Measurements from ENCODE around the gene LPXN. TPM values are rescaled to one million over a fixed set of nuclear protein-coding genes. Genes with fewer than 3 reads are reported as not detected.

Gene LPXN
- total and polyA plus RNA-seq, 10 of the 15 experiments (the other 5 are each of a cell fraction or from before 2014, with no cell fraction given): 131 to 349 (median 201) TPM

Other genes with a start within 250 kb of the LPXN start
Only the 7 nearest of the 8 such genes appear.
- gene OR5B3, start 169.0 kb downstream of the LPXN start, total RNA-seq (2014; rRNA removed): not detected in 2 replicates
- not detected in 2 replicates for gene OR5B3, start 169.0 kb downstream of the LPXN start, total RNA-seq (2014; rRNA removed; fragmentation: Illumina TruSeq; extraction: Trizol)
- not detected in 2 replicates for gene OR5B3, start 169.0 kb downstream of the LPXN start, total RNA-seq (2021)
- gene OR5B3, start 169.0 kb downstream of the LPXN start, polyA plus RNA-seq (2011; rRNA removed): not detected in 2 replicates
- not detected in 2 replicates for gene OR5B3, start 169.0 kb downstream of the LPXN start, polyA plus RNA-seq (2014; fragmentation: Illumina TruSeq; extraction: Trizol)
- gene OR5B3, start 169.0 kb downstream of the LPXN start, polyA plus RNA-seq (2014; fragmentation: Nextera tagmentation; extraction: Ambion mirVana): not detected
- gene OR5B3, start 169.0 kb downstream of the LPXN start, polyA plus RNA-seq (2014; rRNA removed): not detected in 2 replicates
- gene OR5B3, start 169.0 kb downstream of the LPXN start, polyA plus RNA-seq (2016; fragmentation: Nextera tagmentation; extraction: Ambion mirVana): not detected
- not detected in 2 replicates for gene OR5B2, start 147.7 kb downstream of the LPXN start, total RNA-seq (2014; rRNA removed)
- not detected in 2 replicates for gene OR5B2, start 147.7 kb downstream of the LPXN start, total RNA-seq (2014; rRNA removed; fragmentation: Illumina TruSeq; extraction: Trizol)
- gene OR5B2, start 147.7 kb downstream of the LPXN start, total RNA-seq (2021): not detected in 2 replicates
- gene OR5B2, start 147.7 kb downstream of the LPXN start, polyA plus RNA-seq (2011; rRNA removed): 0.26 and 0.82 TPM in 2 replicates
- not detected in 2 replicates for gene OR5B2, start 147.7 kb downstream of the LPXN start, polyA plus RNA-seq (2014; fragmentation: Illumina TruSeq; extraction: Trizol)
- not detected for gene OR5B2, start 147.7 kb downstream of the LPXN start, polyA plus RNA-seq (2014; fragmentation: Nextera tagmentation; extraction: Ambion mirVana)
- not detected in 2 replicates for gene OR5B2, start 147.7 kb downstream of the LPXN start, polyA plus RNA-seq (2014; rRNA removed)
- not detected for gene OR5B2, start 147.7 kb downstream of the LPXN start, polyA plus RNA-seq (2016; fragmentation: Nextera tagmentation; extraction: Ambion mirVana)
- gene OR5B12, start 133.6 kb downstream of the LPXN start, total RNA-seq (2014; rRNA removed): not detected in 2 replicates
- not detected in 2 replicates for gene OR5B12, start 133.6 kb downstream of the LPXN start, total RNA-seq (2014; rRNA removed; fragmentation: Illumina TruSeq; extraction: Trizol)
- gene OR5B12, start 133.6 kb downstream of the LPXN start, total RNA-seq (2021): not detected in 2 replicates
- gene OR5B12, start 133.6 kb downstream of the LPXN start, polyA plus RNA-seq (2011; rRNA removed): 0.29 and 0.35 TPM in 2 replicates
- gene OR5B12, start 133.6 kb downstream of the LPXN start, polyA plus RNA-seq (2014; fragmentation: Illumina TruSeq; extraction: Trizol): not detected in 2 replicates
- gene OR5B12, start 133.6 kb downstream of the LPXN start, polyA plus RNA-seq (2014; fragmentation: Nextera tagmentation; extraction: Ambion mirVana): not detected
- not detected in 2 replicates for gene OR5B12, start 133.6 kb downstream of the LPXN start, polyA plus RNA-seq (2014; rRNA removed)
- gene OR5B12, start 133.6 kb downstream of the LPXN start, polyA plus RNA-seq (2016; fragmentation: Nextera tagmentation; extraction: Ambion mirVana): not detected
- gene OR5B21, start 67.8 kb downstream of the LPXN start, total RNA-seq (2014; rRNA removed): 0.11 TPM in 1 of 2 replicates, not detected in the other
- 0.22 and 0.41 TPM in 2 replicates for gene OR5B21, start 67.8 kb downstream of the LPXN start, total RNA-seq (2014; rRNA removed; fragmentation: Illumina TruSeq; extraction: Trizol)
- not detected in 2 replicates for gene OR5B21, start 67.8 kb downstream of the LPXN start, total RNA-seq (2021)
- gene OR5B21, start 67.8 kb downstream of the LPXN start, polyA plus RNA-seq (2011; rRNA removed): 0.40 and 0.41 TPM in 2 replicates
- gene OR5B21, start 67.8 kb downstream of the LPXN start, polyA plus RNA-seq (2014; fragmentation: Illumina TruSeq; extraction: Trizol): 0.22 TPM in 1 of 2 replicates, not detected in the other
- not detected for gene OR5B21, start 67.8 kb downstream of the LPXN start, polyA plus RNA-seq (2014; fragmentation: Nextera tagmentation; extraction: Ambion mirVana)
- gene OR5B21, start 67.8 kb downstream of the LPXN start, polyA plus RNA-seq (2014; rRNA removed): not detected in 2 replicates
- gene OR5B21, start 67.8 kb downstream of the LPXN start, polyA plus RNA-seq (2016; fragmentation: Nextera tagmentation; extraction: Ambion mirVana): not detected
- gene ZFP91, start 3.2 kb upstream of the LPXN start, total RNA-seq (2014; rRNA removed): 34.8 and 40.7 TPM in 2 replicates
- 40.7 and 41.0 TPM in 2 replicates for gene ZFP91, start 3.2 kb upstream of the LPXN start, total RNA-seq (2014; rRNA removed; fragmentation: Illumina TruSeq; extraction: Trizol)
- 40.7 and 41.3 TPM in 2 replicates for gene ZFP91, start 3.2 kb upstream of the LPXN start, total RNA-seq (2021)
- gene ZFP91, start 3.2 kb upstream of the LPXN start, polyA plus RNA-seq (2011; rRNA removed): 40.5 and 53.1 TPM in 2 replicates
- gene ZFP91, start 3.2 kb upstream of the LPXN start, polyA plus RNA-seq (2014; fragmentation: Illumina TruSeq; extraction: Trizol): 54.1 and 63.7 TPM in 2 replicates
- gene ZFP91, start 3.2 kb upstream of the LPXN start, polyA plus RNA-seq (2014; fragmentation: Nextera tagmentation; extraction: Ambion mirVana): 10 to 100 TPM; 15.6 to 21.4 TPM
- 25.7 and 28.7 TPM in 2 replicates for gene ZFP91, start 3.2 kb upstream of the LPXN start, polyA plus RNA-seq (2014; rRNA removed)
- 10 to 100 TPM; 12.9 to 14.3 TPM for gene ZFP91, start 3.2 kb upstream of the LPXN start, polyA plus RNA-seq (2016; fragmentation: Nextera tagmentation; extraction: Ambion mirVana)
- gene CNTF, start 46.8 kb upstream of the LPXN start, total RNA-seq (2014; rRNA removed): 2.3 and 2.6 TPM in 2 replicates
- gene CNTF, start 46.8 kb upstream of the LPXN start, total RNA-seq (2014; rRNA removed; fragmentation: Illumina TruSeq; extraction: Trizol): 2.2 and 2.8 TPM in 2 replicates
- 1.6 and 2.1 TPM in 2 replicates for gene CNTF, start 46.8 kb upstream of the LPXN start, total RNA-seq (2021)
- 0.76 and 1.2 TPM in 2 replicates for gene CNTF, start 46.8 kb upstream of the LPXN start, polyA plus RNA-seq (2011; rRNA removed)
- 0.60 and 1.2 TPM in 2 replicates for gene CNTF, start 46.8 kb upstream of the LPXN start, polyA plus RNA-seq (2014; fragmentation: Illumina TruSeq; extraction: Trizol)
- under 1 TPM; 0.16 to 0.20 TPM for gene CNTF, start 46.8 kb upstream of the LPXN start, polyA plus RNA-seq (2014; fragmentation: Nextera tagmentation; extraction: Ambion mirVana)
- gene CNTF, start 46.8 kb upstream of the LPXN start, polyA plus RNA-seq (2014; rRNA removed): 0.69 and 1.2 TPM in 2 replicates
- under 1 TPM; 0.47 to 0.68 TPM for gene CNTF, start 46.8 kb upstream of the LPXN start, polyA plus RNA-seq (2016; fragmentation: Nextera tagmentation; extraction: Ambion mirVana)
- not detected in 2 replicates for gene GLYAT, start 156.1 kb upstream of the LPXN start, total RNA-seq (2014; rRNA removed)
- gene GLYAT, start 156.1 kb upstream of the LPXN start, total RNA-seq (2014; rRNA removed; fragmentation: Illumina TruSeq; extraction: Trizol): not detected in 2 replicates
- 0.18 TPM in 1 of 2 replicates, not detected in the other for gene GLYAT, start 156.1 kb upstream of the LPXN start, total RNA-seq (2021)
- not detected in 2 replicates for gene GLYAT, start 156.1 kb upstream of the LPXN start, polyA plus RNA-seq (2011; rRNA removed)
- gene GLYAT, start 156.1 kb upstream of the LPXN start, polyA plus RNA-seq (2014; fragmentation: Illumina TruSeq; extraction: Trizol): not detected in 2 replicates
- gene GLYAT, start 156.1 kb upstream of the LPXN start, polyA plus RNA-seq (2014; fragmentation: Nextera tagmentation; extraction: Ambion mirVana): not detected
- not detected in 2 replicates for gene GLYAT, start 156.1 kb upstream of the LPXN start, polyA plus RNA-seq (2014; rRNA removed)
- gene GLYAT, start 156.1 kb upstream of the LPXN start, polyA plus RNA-seq (2016; fragmentation: Nextera tagmentation; extraction: Ambion mirVana): not detected

Measured in GM12878 (cell line).